Measurements from ENCODE around the gene DONSON.

- TF ChIP-seq CTCF (IDR thresholded peaks at IDR 0.05; ENCODE audit: poor library complexity) (no peak), EZH2 (IDR thresholded peaks at IDR 0.05; ENCODE audit: borderline replicate concordance) (no peak)
Observed at GRCh38 chr21:33552999-33553598, 35.4 kb downstream of the DONSON start.

All from hepatocyte (in vitro differentiated cells).